Hepatocyte (in vitro differentiated cells): ENCODE results near the gene ZSCAN25.

Experiments
- CTCF ChIP-seq: fragments of 200-600 bp; sonication (generic); IDR thresholded peaks from 2 replicates; pipeline ENCODE4 v1.5.1; 2016; ENCODE audit warnings: antibody characterized with exemption, mild to moderate bottlenecking; ENCODE audit not compliant: poor library complexity
- EZH2 ChIP-seq: fragments of 200-600 bp; sonication (generic); IDR thresholded peaks from 2 replicates; pipeline ENCODE4 v1.6.1; 2016; ENCODE audit warnings: antibody characterized with exemption, mild to moderate bottlenecking, borderline replicate concordance
- EZH2phosphoT487 ChIP-seq: fragments of 200-600 bp; sonication (generic); IDR thresholded peaks from one replicate; pipeline ENCODE4 v1.6.1; 2018; ENCODE audit warnings: antibody characterized with exemption, mild to moderate bottlenecking, low read depth, moderate library complexity; ENCODE audit not compliant: unreplicated experiment, severe bottlenecking

- no peak for TF ChIP-seq CTCF
- TF ChIP-seq EZH2phosphoT487, result no peak
- no peak for TF ChIP-seq EZH2
Observed at GRCh38 chr7:99652671-99653070, 35.9 kb downstream of the ZSCAN25 start.
